ENCODE data around the gene SPAAR. TPM values are rescaled to one million over a fixed set of nuclear protein-coding genes. Genes with fewer than 3 reads are reported as not detected.
"Not testable (repeated sequence)": the region's sequence is repeated elsewhere in the genome, so short reads cannot be mapped to it uniquely, and the experiment has no call there.

SPAAR gene
- total RNA-seq, 1 experiment from 2014 or later: not detected

DNA sequence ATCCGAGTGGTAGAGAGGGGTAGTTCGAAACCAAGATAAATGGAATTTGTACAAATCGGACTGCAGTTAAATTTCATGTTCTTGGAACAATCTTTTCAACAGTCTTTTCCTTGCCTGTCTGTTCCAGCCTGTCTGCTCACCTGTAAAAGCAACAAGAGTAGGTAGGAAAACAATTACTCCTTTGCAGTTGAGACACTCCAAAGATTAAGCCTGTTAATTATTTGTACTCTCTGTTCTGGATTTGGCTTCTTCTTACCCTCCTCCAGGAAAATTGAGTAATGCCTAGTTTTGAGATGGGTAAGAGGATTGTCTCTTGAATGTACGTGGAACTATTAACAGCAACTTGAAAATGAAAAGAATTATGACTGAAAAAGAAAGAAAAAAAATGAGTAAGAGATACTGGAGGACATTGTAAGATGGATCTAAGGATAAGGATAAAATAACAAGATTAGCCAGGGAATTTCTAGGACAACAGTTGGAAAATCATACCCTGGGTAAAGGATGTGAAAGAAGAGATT lies 24.3 kb downstream of the SPAAR start:
- H2BK15ac ChIP-seq (ENCODE audit: low read depth, low read length): no peak overlapping the region
- no peaks in the 10 kb centered on the region for H3K27me3 ChIP-seq (ENCODE audit: insufficient read depth, low read length)
- no peak overlapping the region for H3T11ph ChIP-seq (ENCODE audit: low read length)
- H3K14ac ChIP-seq (ENCODE audit: insufficient read depth, low read length): no peak overlapping the region
- no peak overlapping the region for H3K4me2 ChIP-seq (ENCODE audit: insufficient read depth, insufficient read length, low read length)
- no peak overlapping the region for H4K91ac ChIP-seq (ENCODE audit: insufficient read length, low read depth, low read length)
- no peak for DNase-seq
- peaks cover 14% of the 10 kb centered on the region for H3K27me3 Mint-ChIP-seq (ENCODE audit: low read depth)
- H2BK20ac ChIP-seq (ENCODE audit: low read depth, low read length, poor library complexity, severe bottlenecking): no peak overlapping the region
- H3K27ac Mint-ChIP-seq: no peak overlapping the region
- no peaks in the 10 kb centered on the region for H3K79me1 ChIP-seq (ENCODE audit: insufficient read depth, low read depth, low read length, poor library complexity, severe bottlenecking)
- no peak overlapping the region for H2BK5ac ChIP-seq (ENCODE audit: insufficient read length, low read length)
- no peaks in the 10 kb centered on the region for H3K9me3 ChIP-seq (ENCODE audit: control insufficient read depth, low read depth, low read length)
- no peak overlapping the region for H3K27ac ChIP-seq (ENCODE audit: insufficient read length, low read depth, low read length)
- no peak overlapping the region for H3K4ac ChIP-seq (ENCODE audit: low read depth, low read length)
- H2AFZ ChIP-seq (ENCODE audit: low read length): no peak overlapping the region
- H3K4me3 Mint-ChIP-seq: no peak overlapping the region
- H3K9me3 Mint-ChIP-seq: 0 out of 5 replicates have a peak, but pooled peaks cover 0 to 3% of the 10 kb centered on the region in 2 experiments
- H3K9ac ChIP-seq (ENCODE audit: extremely low read depth, insufficient read length, low read length): no peak overlapping the region
- no peaks in the 10 kb centered on the region for H4K20me1 ChIP-seq (ENCODE audit: control insufficient read depth, insufficient read depth, insufficient read length)
- H2BK12ac ChIP-seq (ENCODE audit: insufficient read length, low read depth, low read length): no peak overlapping the region
- H3K23ac ChIP-seq (ENCODE audit: insufficient read length, low read depth, low read length): no peak overlapping the region
- TF ChIP-seq, protein P1, sequence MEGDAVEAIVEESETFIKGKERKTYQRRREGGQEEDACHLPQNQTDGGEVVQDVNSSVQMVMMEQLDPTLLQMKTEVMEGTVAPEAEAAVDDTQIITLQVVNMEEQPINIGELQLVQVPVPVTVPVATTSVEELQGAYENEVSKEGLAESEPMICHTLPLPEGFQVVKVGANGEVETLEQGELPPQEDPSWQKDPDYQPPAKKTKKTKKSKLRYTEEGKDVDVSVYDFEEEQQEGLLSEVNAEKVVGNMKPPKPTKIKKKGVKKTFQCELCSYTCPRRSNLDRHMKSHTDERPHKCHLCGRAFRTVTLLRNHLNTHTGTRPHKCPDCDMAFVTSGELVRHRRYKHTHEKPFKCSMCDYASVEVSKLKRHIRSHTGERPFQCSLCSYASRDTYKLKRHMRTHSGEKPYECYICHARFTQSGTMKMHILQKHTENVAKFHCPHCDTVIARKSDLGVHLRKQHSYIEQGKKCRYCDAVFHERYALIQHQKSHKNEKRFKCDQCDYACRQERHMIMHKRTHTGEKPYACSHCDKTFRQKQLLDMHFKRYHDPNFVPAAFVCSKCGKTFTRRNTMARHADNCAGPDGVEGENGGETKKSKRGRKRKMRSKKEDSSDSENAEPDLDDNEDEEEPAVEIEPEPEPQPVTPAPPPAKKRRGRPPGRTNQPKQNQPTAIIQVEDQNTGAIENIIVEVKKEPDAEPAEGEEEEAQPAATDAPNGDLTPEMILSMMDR (conservative IDR thresholded peaks at IDR 0.05): no peak
- no peak overlapping the region for H4K8ac ChIP-seq (replicated peaks; ENCODE audit: insufficient read length, low read depth, low read length)
- no peak overlapping the region for H2AK5ac ChIP-seq (ENCODE audit: insufficient read length, low read length)
- no peaks in the 10 kb centered on the region for H3K4me1 ChIP-seq (ENCODE audit: insufficient read depth, low read length)
- H3K4me1 Mint-ChIP-seq: no peaks in the 10 kb centered on the region
- no peaks in the 10 kb centered on the region for H3K79me2 ChIP-seq (ENCODE audit: insufficient read depth, low read length)
- H3K23me2 ChIP-seq (ENCODE audit: insufficient read length, low read depth, low read length, poor library complexity, severe bottlenecking): no peaks in the 10 kb centered on the region
- no peak overlapping the region for H3K18ac ChIP-seq (ENCODE audit: insufficient read length, low read depth, low read length)
- H2BK120ac ChIP-seq (ENCODE audit: low read depth, low read length, poor library complexity, severe bottlenecking): no peak overlapping the region
- no peak overlapping the region for H3K56ac ChIP-seq (ENCODE audit: insufficient read length, low read depth, low read length)
- no peak overlapping the region for H4K5ac ChIP-seq (ENCODE audit: insufficient read length, low read depth, low read length)
- no CpG with 5 or more reads among the region's 4 CpGs for WGBS (ENCODE audit: extremely low coverage, insufficient read length, low lambda C conversion rate)
- no peaks in the 10 kb centered on the region for H3K36me3 Mint-ChIP-seq (ENCODE audit: insufficient read depth in 1 of 3, low read depth in 3 of 3)

- H2AK5ac ChIP-seq (ENCODE audit: insufficient read length, low read length); H3K56ac ChIP-seq (ENCODE audit: insufficient read length, low read depth, low read length); H3K4me1 Mint-ChIP-seq; H4K5ac ChIP-seq (ENCODE audit: insufficient read length, low read depth, low read length); H3K23ac ChIP-seq (ENCODE audit: insufficient read length, low read depth, low read length); H2BK120ac ChIP-seq (ENCODE audit: low read depth, low read length, poor library complexity, severe bottlenecking); H3K79me2 ChIP-seq (ENCODE audit: insufficient read depth, low read length); H4K8ac ChIP-seq (replicated peaks; ENCODE audit: insufficient read length, low read depth, low read length); H4K20me1 ChIP-seq (ENCODE audit: control insufficient read depth, insufficient read depth, insufficient read length); H3K27ac ChIP-seq (ENCODE audit: insufficient read length, low read depth, low read length); H3K27ac Mint-ChIP-seq; H3K4ac ChIP-seq (ENCODE audit: low read depth, low read length); H3K4me2 ChIP-seq (ENCODE audit: insufficient read depth, insufficient read length, low read length); H3K4me1 ChIP-seq (ENCODE audit: insufficient read depth, low read length); H3K18ac ChIP-seq (ENCODE audit: insufficient read length, low read depth, low read length); H2BK12ac ChIP-seq (ENCODE audit: insufficient read length, low read depth, low read length); H2BK5ac ChIP-seq (ENCODE audit: insufficient read length, low read length); H3K23me2 ChIP-seq (ENCODE audit: insufficient read length, low read depth, low read length, poor library complexity, severe bottlenecking); H2BK20ac ChIP-seq (ENCODE audit: low read depth, low read length, poor library complexity, severe bottlenecking); H3K9me3 ChIP-seq (ENCODE audit: control insufficient read depth, low read depth, low read length); H3K36me3 Mint-ChIP-seq (ENCODE audit: insufficient read depth in 1 of 3, low read depth in 3 of 3); H2AFZ ChIP-seq (ENCODE audit: low read length); H2BK15ac ChIP-seq (ENCODE audit: low read depth, low read length); H3K4me3 Mint-ChIP-seq; H3K79me1 ChIP-seq (ENCODE audit: insufficient read depth, low read depth, low read length, poor library complexity, severe bottlenecking); H4K91ac ChIP-seq (ENCODE audit: insufficient read length, low read depth, low read length); H3K27me3 ChIP-seq (ENCODE audit: insufficient read depth, low read length); DNase-seq; H3T11ph ChIP-seq (ENCODE audit: low read length); H3K14ac ChIP-seq (ENCODE audit: insufficient read depth, low read length); H3K9me3 Mint-ChIP-seq; H3K9ac ChIP-seq (ENCODE audit: extremely low read depth, insufficient read length, low read length): not testable (repeated sequence)
- H3K27me3 Mint-ChIP-seq (ENCODE audit: low read depth): peaks cover 15% of the 10 kb centered on the region
- WGBS (ENCODE audit: extremely low coverage, insufficient read length, low lambda C conversion rate): no CpG with 5 or more reads among the region's 6 CpGs
These were observed 24.8 kb downstream of the SPAAR start for GRCh38 chr9:35934069-35934468.
